ENCODE results near the gene PITPNM1. TPM values are rescaled to one million over a fixed set of nuclear protein-coding genes. Genes with fewer than 3 reads are reported as not detected.

PITPNM1 gene
- total RNA-seq, 2 donors from 2014 or later: 10.7 to 30.7 TPM

GRCh38 chr11:67492069-67492727 lies 13.0 kb downstream of the PITPNM1 start:
- no peak for DNase-seq (ENCODE audit: low spot score)
- Histone ChIP-seq H3K27ac (no peak overlapping the region), H3K27me3 (no peaks in the 10 kb centered on the region), H3K4me3 (no peak overlapping the region), H3K4me1 (no peaks in the 10 kb centered on the region), H3K36me3 (peaks cover 58% of the 10 kb centered on the region), H3K9me3 (no peaks in the 10 kb centered on the region)
- TF ChIP-seq CTCF (IDR thresholded peaks at IDR 0.05): no peak

GRCh38 chr11:67491276-67492068 lies 13.7 kb downstream of the PITPNM1 start:
- no peak overlapping the region for H3K4me3 ChIP-seq
- peaks cover 0 to under 1% of the 10 kb centered on the region in 2 donors for H3K4me1 ChIP-seq
- no peaks in the 10 kb centered on the region for H3K9me3 ChIP-seq
- H3K27me3 ChIP-seq: no peaks in the 10 kb centered on the region
- TF ChIP-seq CTCF (IDR thresholded peaks at IDR 0.05): no peak
- no peak for DNase-seq (ENCODE audit: low spot score)
- no peak overlapping the region for H3K27ac ChIP-seq
- H3K36me3 ChIP-seq: peaks cover 64% of the 10 kb centered on the region

GRCh38 chr11:67490727-67491065 lies 14.5 kb downstream of the PITPNM1 start:
- peaks cover 0 to 7% of the 10 kb centered on the region in 2 donors for H3K4me1 ChIP-seq
- DNase-seq (ENCODE audit: low spot score): no peak
- H3K4me3 ChIP-seq: no peak overlapping the region
- H3K9me3 ChIP-seq: no peaks in the 10 kb centered on the region
- H3K27ac ChIP-seq: no peak overlapping the region
- H3K27me3 ChIP-seq: no peaks in the 10 kb centered on the region
- TF ChIP-seq CTCF (IDR thresholded peaks at IDR 0.05): no peak
- peaks cover 64% of the 10 kb centered on the region for H3K36me3 ChIP-seq

GRCh38 chr11:67489885-67490726 lies 15.1 kb downstream of the PITPNM1 start:
- peaks cover 64% of the 10 kb centered on the region for H3K36me3 ChIP-seq
- peaks cover 0 to 10% of the 10 kb centered on the region in 2 donors for H3K4me1 ChIP-seq
- H3K4me3 ChIP-seq: no peak overlapping the region
- no peak overlapping the region for H3K27ac ChIP-seq
- no peak for TF ChIP-seq CTCF (IDR thresholded peaks at IDR 0.05)
- DNase-seq (ENCODE audit: low spot score): no peak
- H3K27me3 ChIP-seq: no peaks in the 10 kb centered on the region
- H3K9me3 ChIP-seq: no peaks in the 10 kb centered on the region

GRCh38 chr11:67489203-67489884 lies 15.8 kb downstream of the PITPNM1 start:
- no peak for TF ChIP-seq CTCF (IDR thresholded peaks at IDR 0.05)
- H3K36me3 ChIP-seq: peaks cover 64% of the 10 kb centered on the region
- peaks cover 0 to 17% of the 10 kb centered on the region in 2 donors for H3K4me1 ChIP-seq
- H3K27ac ChIP-seq: no peak overlapping the region
- no peak overlapping the region for H3K4me3 ChIP-seq
- no peaks in the 10 kb centered on the region for H3K27me3 ChIP-seq
- no peaks in the 10 kb centered on the region for H3K9me3 ChIP-seq
- no peak for DNase-seq (ENCODE audit: low spot score)

Data from right atrium auricular region (tissue), 2 donors.